Keratinocyte (primary cell): ENCODE data around the gene PJA2.

Experiments
- CTCF ChIP-seq, 3 experiments: IDR thresholded peaks in 1 of 3; conservative IDR thresholded peaks in 1 of 3; optimal IDR thresholded peaks in 1 of 3; 2 replicates in 2 of 3; 3 replicates in 1 of 3; pipeline versions ENCODE3 to v1.5.1; 2011; ENCODE audit warnings: low read length in 3 of 3, mild to moderate bottlenecking in 3 of 3, moderate library complexity in 2 of 3, control low read depth in 1 of 3, inconsistent platforms in 1 of 3; ENCODE audit not compliant: insufficient read depth in 2 of 3; ENCODE audit errors: extremely low read depth in 1 of 3
- EZH2 ChIP-seq: IDR thresholded peaks from one replicate; pipeline ENCODE4 v1.6.1; 2012; ENCODE audit warnings: inconsistent platforms, mild to moderate bottlenecking, low read length, moderate library complexity

- no peak for TF ChIP-seq CTCF (optimal IDR thresholded peaks at IDR 0.05 in 1 of 3, IDR thresholded peaks at IDR 0.05 in 1 of 3, conservative IDR thresholded peaks at IDR 0.05 in 1 of 3; ENCODE audit: extremely low read depth in 1 of 3, insufficient read depth in 2 of 3, low read length in 3 of 3)
- no peak for TF ChIP-seq EZH2
These were observed 12.2 kb upstream of the PJA2 start for GRCh38 chr5:109421956-109422355.
